A673 (cell line): ENCODE measurements around the gene SERGEF.

Source experiments
- CTCF ChIP-seq: fragments of 300-800, 200-600 bp; sonication (generic); conservative IDR thresholded peaks from 2 replicates; pipeline ENCODE4 v1.5.1; 2017; ENCODE audit warnings: low read depth, mild to moderate bottlenecking, antibody characterized with exemption, low read length, moderate library complexity, mixed read lengths
- EZH2 ChIP-seq: fragments of 200-600 bp; sonication (generic); IDR thresholded peaks from 2 replicates; pipeline ENCODE4 v1.6.1; 2017; ENCODE audit warnings: borderline replicate concordance, low read depth, mild to moderate bottlenecking, mixed read lengths, antibody characterized with exemption, low read length; ENCODE audit not compliant: poor library complexity, severe bottlenecking

GRCh38 chr11:17988465-17988864 is 24.4 kb downstream of the SERGEF start:
- TF ChIP-seq CTCF (no peak), EZH2 (no peak)
